Measurements from ENCODE around the gene BAZ2A. TPM values are rescaled to one million over a fixed set of nuclear protein-coding genes. Genes with fewer than 3 reads are reported as not detected.
"Not testable (repeated sequence)": the region's sequence is repeated elsewhere in the genome, so short reads cannot be mapped to it uniquely, and the experiment has no call there.

BAZ2A gene
- total RNA-seq, 1 experiment from 2014 or later: 48.7 TPM

GRCh38 chr12:56585098-56585497 lies 45.0 kb downstream of the BAZ2A start:
- H3K36me3 ChIP-seq (ENCODE audit: insufficient read depth, low read length): no peaks in the 10 kb centered on the region
- no peak overlapping the region for H3K4me3 ChIP-seq (ENCODE audit: low read length)
- H3K79me2 ChIP-seq (ENCODE audit: low read length): no peaks in the 10 kb centered on the region
- H3K9ac ChIP-seq (ENCODE audit: low read length): no peak overlapping the region
- no peak overlapping the region for H3K27ac ChIP-seq (ENCODE audit: low read length)
- no peaks in the 10 kb centered on the region for H3K9me3 ChIP-seq (ENCODE audit: low read length)
- H4K20me1 ChIP-seq (ENCODE audit: insufficient read depth, low read depth, low read length): no peaks in the 10 kb centered on the region
- no peaks in the 10 kb centered on the region for H3K9me2 ChIP-seq (replicated peaks; ENCODE audit: insufficient read depth, low read length)
- no peak for DNase-seq
- H2AFZ ChIP-seq (ENCODE audit: low read length): no peak overlapping the region
- peaks cover 16% of the 10 kb centered on the region for H3K4me1 ChIP-seq (ENCODE audit: low read length)
- H3K27me3 ChIP-seq (ENCODE audit: low read length): no peaks in the 10 kb centered on the region
- H3K4me2 ChIP-seq (ENCODE audit: low read depth, low read length, poor library complexity, severe bottlenecking): no peak overlapping the region

GRCh38 chr12:56581418-56582145 lies 48.5 kb downstream of the BAZ2A start:
- no peaks in the 10 kb centered on the region for H3K27me3 ChIP-seq (ENCODE audit: low read length)
- H3K36me3 ChIP-seq (ENCODE audit: insufficient read depth, low read length): no peaks in the 10 kb centered on the region
- H3K9me3 ChIP-seq (ENCODE audit: low read length): no peaks in the 10 kb centered on the region
- no peak overlapping the region for H2AFZ ChIP-seq (ENCODE audit: low read length)
- no peaks in the 10 kb centered on the region for H3K79me2 ChIP-seq (ENCODE audit: low read length)
- no peak for DNase-seq
- H3K4me2 ChIP-seq (ENCODE audit: low read depth, low read length, poor library complexity, severe bottlenecking): no peak overlapping the region
- H3K9me2 ChIP-seq (replicated peaks; ENCODE audit: insufficient read depth, low read length): no peaks in the 10 kb centered on the region
- no peak overlapping the region for H3K9ac ChIP-seq (ENCODE audit: low read length)
- H3K4me3 ChIP-seq (ENCODE audit: low read length): no peak overlapping the region
- H3K4me1 ChIP-seq (ENCODE audit: low read length): no peaks in the 10 kb centered on the region
- no peaks in the 10 kb centered on the region for H4K20me1 ChIP-seq (ENCODE audit: insufficient read depth, low read depth, low read length)
- no peak overlapping the region for H3K27ac ChIP-seq (ENCODE audit: low read length)

DNA sequence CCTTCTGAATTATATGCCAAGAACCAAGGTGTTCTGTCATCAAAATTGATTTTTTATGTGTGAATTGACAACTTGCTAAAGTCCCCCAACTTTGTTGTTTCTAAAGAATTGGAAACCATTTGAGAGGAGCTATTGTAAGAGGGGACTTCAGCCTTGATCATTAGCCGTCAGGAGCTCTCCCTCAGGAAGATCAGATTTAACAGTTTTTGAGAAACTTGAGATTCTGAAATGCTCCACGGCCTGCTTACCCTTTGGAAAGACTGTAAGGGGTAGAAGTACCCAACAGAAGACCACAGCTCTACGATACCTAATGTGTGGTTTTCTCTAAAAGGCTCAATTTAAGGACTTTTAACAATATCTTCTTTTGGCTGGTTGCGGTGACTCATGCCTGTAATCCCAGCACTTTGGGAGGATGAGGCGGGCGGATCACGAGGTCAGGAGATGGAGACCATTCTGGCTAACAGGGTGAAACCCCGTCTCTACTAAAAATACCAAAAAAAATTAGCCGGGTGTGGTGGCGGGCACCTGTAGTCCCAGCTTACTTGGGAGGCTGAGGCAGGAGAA lies 51.1 kb downstream of the BAZ2A start:
- H3K4me1 ChIP-seq (ENCODE audit: low read length): no peaks in the 10 kb centered on the region
- no peak overlapping the region for H3K27ac ChIP-seq (ENCODE audit: low read length)
- H3K79me2 ChIP-seq (ENCODE audit: low read length): no peaks in the 10 kb centered on the region
- H3K36me3 ChIP-seq (ENCODE audit: insufficient read depth, low read length): no peaks in the 10 kb centered on the region
- H3K4me3 ChIP-seq (ENCODE audit: low read length): no peak overlapping the region
- H4K20me1 ChIP-seq (ENCODE audit: insufficient read depth, low read depth, low read length): no peaks in the 10 kb centered on the region
- no peak for DNase-seq
- H3K9ac ChIP-seq (ENCODE audit: low read length): no peak overlapping the region
- no peaks in the 10 kb centered on the region for H3K9me2 ChIP-seq (replicated peaks; ENCODE audit: insufficient read depth, low read length)
- no peaks in the 10 kb centered on the region for H3K9me3 ChIP-seq (ENCODE audit: low read length)
- H3K27me3 ChIP-seq (ENCODE audit: low read length): no peaks in the 10 kb centered on the region
- H3K4me2 ChIP-seq (ENCODE audit: low read depth, low read length, poor library complexity, severe bottlenecking): no peak overlapping the region
- no peak overlapping the region for H2AFZ ChIP-seq (ENCODE audit: low read length)

GRCh38 chr12:56577248-56577647 lies 52.9 kb downstream of the BAZ2A start:
- not testable (repeated sequence) for DNase-seq; H3K4me1 ChIP-seq (ENCODE audit: low read length); H2AFZ ChIP-seq (ENCODE audit: low read length); H3K9me3 ChIP-seq (ENCODE audit: low read length); H3K4me3 ChIP-seq (ENCODE audit: low read length); H3K4me2 ChIP-seq (ENCODE audit: low read depth, low read length, poor library complexity, severe bottlenecking); H4K20me1 ChIP-seq (ENCODE audit: insufficient read depth, low read depth, low read length); H3K36me3 ChIP-seq (ENCODE audit: insufficient read depth, low read length); H3K9ac ChIP-seq (ENCODE audit: low read length); H3K27ac ChIP-seq (ENCODE audit: low read length); H3K79me2 ChIP-seq (ENCODE audit: low read length); H3K27me3 ChIP-seq (ENCODE audit: low read length); H3K9me2 ChIP-seq (replicated peaks; ENCODE audit: insufficient read depth, low read length)

DNA sequence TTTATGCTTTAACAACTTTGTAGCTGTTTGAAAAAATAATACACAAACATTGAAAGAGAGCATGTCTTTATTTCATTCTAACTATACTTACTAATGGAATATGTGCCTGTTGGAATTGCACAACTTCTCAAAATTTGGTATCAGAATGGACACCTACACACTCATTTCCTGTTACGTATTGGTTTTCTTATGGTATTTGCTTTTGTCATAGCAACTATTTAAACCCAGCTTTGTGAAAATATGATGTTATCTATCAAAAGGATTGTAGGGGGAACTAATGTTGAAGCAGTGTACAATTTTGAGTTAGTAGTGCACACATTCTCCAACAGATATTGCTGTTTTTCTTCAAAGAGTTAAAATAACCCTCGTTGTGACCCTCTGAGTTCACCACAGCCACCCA lies 55.9 kb downstream of the BAZ2A start:
- Histone ChIP-seq H3K36me3 (ENCODE audit: insufficient read depth, low read length) (no peaks in the 10 kb centered on the region), H3K9ac (ENCODE audit: low read length) (no peak overlapping the region), H4K20me1 (ENCODE audit: insufficient read depth, low read depth, low read length) (no peaks in the 10 kb centered on the region), H3K79me2 (ENCODE audit: low read length) (no peaks in the 10 kb centered on the region), H3K4me3 (ENCODE audit: low read length) (no peak overlapping the region), H3K9me2 (replicated peaks; ENCODE audit: insufficient read depth, low read length) (no peaks in the 10 kb centered on the region), H3K4me1 (ENCODE audit: low read length) (no peaks in the 10 kb centered on the region), H3K27ac (ENCODE audit: low read length) (no peak overlapping the region), H3K27me3 (ENCODE audit: low read length) (no peaks in the 10 kb centered on the region), H3K9me3 (ENCODE audit: low read length) (no peaks in the 10 kb centered on the region), H2AFZ (ENCODE audit: low read length) (no peak overlapping the region), H3K4me2 (ENCODE audit: low read depth, low read length, poor library complexity, severe bottlenecking) (no peak overlapping the region)
- DNase-seq: no peak

GRCh38 chr12:56572288-56572687 lies 57.8 kb downstream of the BAZ2A start:
- peak; percentile 19 for DNase-seq
- H3K4me2 ChIP-seq (ENCODE audit: low read depth, low read length, poor library complexity, severe bottlenecking): no peak overlapping the region
- no peaks in the 10 kb centered on the region for H3K9me2 ChIP-seq (replicated peaks; ENCODE audit: insufficient read depth, low read length)
- no peak overlapping the region for H3K4me3 ChIP-seq (ENCODE audit: low read length)
- no peaks in the 10 kb centered on the region for H3K4me1 ChIP-seq (ENCODE audit: low read length)
- no peak overlapping the region for H3K27ac ChIP-seq (ENCODE audit: low read length)
- no peaks in the 10 kb centered on the region for H3K9me3 ChIP-seq (ENCODE audit: low read length)
- no peak overlapping the region for H3K9ac ChIP-seq (ENCODE audit: low read length)
- H4K20me1 ChIP-seq (ENCODE audit: insufficient read depth, low read depth, low read length): no peaks in the 10 kb centered on the region
- no peaks in the 10 kb centered on the region for H3K36me3 ChIP-seq (ENCODE audit: insufficient read depth, low read length)
- no peak overlapping the region for H2AFZ ChIP-seq (ENCODE audit: low read length)
- H3K27me3 ChIP-seq (ENCODE audit: low read length): no peaks in the 10 kb centered on the region
- no peaks in the 10 kb centered on the region for H3K79me2 ChIP-seq (ENCODE audit: low read length)

DNA sequence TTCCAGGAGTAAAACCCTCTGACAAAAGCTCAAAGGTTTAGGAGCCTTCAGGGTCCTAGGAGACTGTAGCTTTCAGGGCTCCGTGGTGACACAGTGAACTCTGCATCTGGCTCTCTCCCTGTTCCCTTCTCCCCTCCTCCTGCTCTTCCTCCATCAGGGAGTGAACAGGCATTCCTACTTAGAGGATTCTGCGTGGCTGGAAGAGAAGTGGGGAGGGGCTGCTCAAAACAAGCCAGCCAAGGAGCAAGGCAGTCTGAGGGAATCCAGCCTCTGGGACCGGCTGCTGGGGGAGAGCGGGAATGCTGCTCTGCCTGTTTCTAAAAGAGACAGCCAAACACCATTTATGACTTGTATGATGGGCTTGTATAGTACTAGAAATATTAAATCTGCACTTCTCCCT lies 59.0 kb downstream of the BAZ2A start:
- peak; percentile 7 for DNase-seq
- no peak overlapping the region for H3K4me3 ChIP-seq (ENCODE audit: low read length)
- no peak overlapping the region for H3K4me2 ChIP-seq (ENCODE audit: low read depth, low read length, poor library complexity, severe bottlenecking)

DNA sequence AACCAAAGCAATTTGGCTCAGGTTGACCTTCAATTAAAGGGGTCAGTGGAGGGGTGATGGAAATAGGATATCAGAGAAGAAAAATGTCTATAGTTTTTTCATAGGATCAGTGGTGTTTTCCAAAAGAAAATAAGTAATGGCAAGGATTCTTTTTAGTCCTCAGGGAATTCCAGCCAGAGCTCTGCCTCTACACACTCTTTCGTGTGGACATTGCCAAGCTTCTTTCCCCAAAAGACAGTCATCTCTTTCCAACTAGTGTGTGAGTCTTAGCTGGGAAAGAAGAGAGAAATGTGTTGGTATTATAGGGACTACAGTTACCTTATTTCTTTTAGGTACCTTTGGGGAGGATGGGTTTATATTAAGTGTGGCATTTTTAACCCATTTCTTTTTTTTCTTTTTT lies 62.0 kb downstream of the BAZ2A start:
- peak; percentile 4 for DNase-seq
- Histone ChIP-seq H3K36me3 (ENCODE audit: insufficient read depth, low read length) (no peaks in the 10 kb centered on the region), H3K9me2 (replicated peaks; ENCODE audit: insufficient read depth, low read length) (no peaks in the 10 kb centered on the region), H3K9me3 (ENCODE audit: low read length) (no peaks in the 10 kb centered on the region), H3K9ac (ENCODE audit: low read length) (no peak overlapping the region), H3K4me1 (ENCODE audit: low read length) (0 out of 2 replicates have a peak, but pooled peaks cover 2% of the 10 kb centered on the region), H4K20me1 (ENCODE audit: insufficient read depth, low read depth, low read length) (no peaks in the 10 kb centered on the region), H3K4me3 (ENCODE audit: low read length) (no peak overlapping the region), H3K79me2 (ENCODE audit: low read length) (no peaks in the 10 kb centered on the region), H3K27me3 (ENCODE audit: low read length) (no peaks in the 10 kb centered on the region), H3K4me2 (ENCODE audit: low read depth, low read length, poor library complexity, severe bottlenecking) (no peak overlapping the region), H3K27ac (ENCODE audit: low read length) (no peak overlapping the region), H2AFZ (ENCODE audit: low read length) (no peak overlapping the region)

More for the DNA sequence above, 59.0 kb downstream of the BAZ2A start:
- H3K9ac ChIP-seq (ENCODE audit: low read length): no peak overlapping the region
- no peaks in the 10 kb centered on the region for H3K4me1 ChIP-seq (ENCODE audit: low read length)
- H3K27ac ChIP-seq (ENCODE audit: low read length): no peak overlapping the region
- H3K9me3 ChIP-seq (ENCODE audit: low read length): no peaks in the 10 kb centered on the region
- H3K79me2 ChIP-seq (ENCODE audit: low read length): no peaks in the 10 kb centered on the region
- no peaks in the 10 kb centered on the region for H3K36me3 ChIP-seq (ENCODE audit: insufficient read depth, low read length)
- no peaks in the 10 kb centered on the region for H3K27me3 ChIP-seq (ENCODE audit: low read length)
- no peaks in the 10 kb centered on the region for H3K9me2 ChIP-seq (replicated peaks; ENCODE audit: insufficient read depth, low read length)
- H4K20me1 ChIP-seq (ENCODE audit: insufficient read depth, low read depth, low read length): no peaks in the 10 kb centered on the region
- no peak overlapping the region for H2AFZ ChIP-seq (ENCODE audit: low read length)
